Suppressor macrophage treated with lipopolysaccharide for 1 hour (primary cell): Measurements from ENCODE around the gene SLC4A2.

Source experiments
- DNase-seq, 3 donors: peaks; one replicate each; pipeline ENCODE4 v3.0.0-alpha.2; 2020 to 2022

SLC4A2 gene

DNA sequence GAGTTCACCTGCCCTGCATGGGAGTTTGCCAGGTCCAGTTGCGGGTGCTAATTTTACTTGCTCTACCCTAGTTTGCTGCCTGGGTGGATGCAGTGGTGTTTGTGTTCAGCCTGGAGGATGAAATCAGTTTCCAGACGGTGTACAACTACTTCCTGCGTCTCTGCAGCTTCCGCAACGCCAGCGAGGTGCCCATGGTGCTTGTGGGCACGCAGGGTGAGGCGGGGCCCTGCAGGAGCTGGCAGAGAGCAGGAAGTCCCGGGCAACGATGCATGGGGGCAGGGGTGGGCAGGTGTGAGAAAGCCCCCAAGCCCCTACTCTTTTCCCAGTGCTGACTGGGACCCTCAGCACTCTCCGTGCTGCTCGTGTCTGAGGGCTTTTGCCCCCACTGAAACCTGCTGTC is 58.2 kb downstream of the SLC4A2 start:
- DNase-seq, result no peak

DNA sequence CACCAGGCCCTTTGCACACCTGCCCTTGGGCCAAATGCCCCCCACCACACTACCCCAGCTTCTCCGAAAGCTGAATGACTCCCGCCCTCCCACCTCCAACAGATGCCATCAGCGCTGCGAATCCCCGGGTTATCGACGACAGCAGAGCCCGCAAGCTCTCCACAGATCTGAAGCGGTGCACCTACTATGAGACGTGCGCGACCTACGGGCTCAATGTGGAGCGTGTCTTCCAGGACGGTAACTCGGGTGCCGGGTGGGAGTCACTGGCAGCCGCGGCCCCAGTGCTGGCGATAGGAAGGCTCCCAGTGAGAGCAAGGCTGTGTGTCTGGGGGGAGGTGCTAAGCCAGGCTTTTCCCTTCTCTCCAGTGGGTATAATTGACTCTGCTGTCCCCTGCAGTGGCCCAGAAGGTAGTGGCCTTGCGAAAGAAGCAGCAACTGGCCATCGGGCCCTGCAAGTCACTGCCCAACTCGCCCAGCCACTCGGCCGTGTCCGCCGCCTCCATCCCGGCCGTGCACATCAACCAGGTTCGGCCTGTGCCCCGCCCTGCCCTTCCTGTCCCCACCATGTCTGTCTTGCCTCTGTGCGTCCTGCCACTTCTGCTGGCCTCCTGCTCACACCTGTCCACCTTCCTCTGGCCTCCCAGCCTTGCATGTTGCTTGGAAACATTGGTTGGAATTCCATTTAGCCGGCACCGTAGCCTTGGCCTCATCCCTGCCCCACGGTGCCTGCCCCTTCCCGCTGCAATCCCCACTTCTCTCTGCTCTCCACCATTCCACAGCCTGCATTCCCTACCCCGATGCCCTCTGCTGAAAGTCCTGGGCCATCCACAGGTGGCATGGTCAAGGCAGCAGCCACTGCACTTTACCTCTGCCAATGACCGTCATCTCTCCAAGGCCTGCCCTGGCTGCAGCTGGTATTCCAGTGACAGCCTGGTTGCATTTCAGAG is 59.0 kb downstream of the SLC4A2 start:
- no peak for DNase-seq

DNA sequence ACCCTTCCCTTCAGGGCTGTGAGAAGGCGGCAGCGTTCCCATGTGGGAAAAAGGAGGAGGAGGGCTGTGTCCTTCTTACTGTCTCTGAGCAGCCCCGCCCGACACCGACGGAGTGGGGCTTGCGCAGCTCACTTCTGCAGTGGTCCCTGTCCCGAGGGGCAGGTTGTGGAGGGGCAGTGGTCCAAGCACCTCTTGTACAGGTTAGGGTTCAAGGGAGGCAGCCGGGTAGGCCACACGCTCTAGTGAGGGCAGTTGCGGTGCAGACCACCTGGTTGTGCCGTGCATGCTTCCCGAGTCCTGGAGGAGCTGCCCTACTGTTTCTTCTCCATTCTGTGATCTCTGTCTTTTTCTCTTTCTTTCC is 59.6 kb downstream of the SLC4A2 start:
- no peak for DNase-seq

DNA sequence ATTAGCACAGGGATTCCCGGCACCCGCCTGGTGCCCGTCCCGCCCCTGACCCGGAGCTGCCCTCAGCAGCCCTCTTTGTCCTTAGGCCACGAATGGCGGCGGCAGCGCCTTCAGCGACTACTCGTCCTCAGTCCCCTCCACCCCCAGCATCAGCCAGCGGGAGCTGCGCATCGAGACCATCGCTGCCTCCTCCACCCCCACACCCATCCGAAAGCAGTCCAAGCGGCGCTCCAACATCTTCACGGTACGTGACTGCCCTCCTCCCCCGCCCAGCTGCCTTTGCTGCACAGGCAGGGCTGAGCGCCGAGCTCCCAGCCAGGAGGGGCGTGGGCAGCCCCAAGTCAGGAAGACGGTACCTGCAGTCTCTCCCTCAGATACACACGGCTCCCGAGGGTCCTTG is 60.5 kb downstream of the SLC4A2 start:
- no peak for DNase-seq

DNA sequence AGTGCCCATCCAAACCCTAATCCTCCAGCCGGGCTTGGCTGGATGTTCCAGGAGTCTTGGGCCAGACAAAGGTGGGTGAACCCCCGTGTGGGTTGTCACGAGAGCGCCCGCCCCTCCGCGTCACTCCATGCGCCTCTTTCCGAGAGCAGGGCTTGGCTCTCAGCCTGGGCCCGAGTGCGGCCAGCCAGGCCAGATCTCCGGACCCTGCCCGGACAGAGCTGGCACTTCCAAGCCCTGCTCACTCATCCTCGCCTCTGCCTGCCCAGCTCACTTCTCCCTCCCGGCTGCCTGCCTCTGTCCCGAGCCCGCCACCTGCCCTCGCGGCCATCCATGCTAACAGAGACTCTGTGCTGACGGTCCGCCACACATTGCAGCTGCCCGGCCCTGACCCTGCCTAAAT is 61.5 kb downstream of the SLC4A2 start:
- no peak for DNase-seq

DNA sequence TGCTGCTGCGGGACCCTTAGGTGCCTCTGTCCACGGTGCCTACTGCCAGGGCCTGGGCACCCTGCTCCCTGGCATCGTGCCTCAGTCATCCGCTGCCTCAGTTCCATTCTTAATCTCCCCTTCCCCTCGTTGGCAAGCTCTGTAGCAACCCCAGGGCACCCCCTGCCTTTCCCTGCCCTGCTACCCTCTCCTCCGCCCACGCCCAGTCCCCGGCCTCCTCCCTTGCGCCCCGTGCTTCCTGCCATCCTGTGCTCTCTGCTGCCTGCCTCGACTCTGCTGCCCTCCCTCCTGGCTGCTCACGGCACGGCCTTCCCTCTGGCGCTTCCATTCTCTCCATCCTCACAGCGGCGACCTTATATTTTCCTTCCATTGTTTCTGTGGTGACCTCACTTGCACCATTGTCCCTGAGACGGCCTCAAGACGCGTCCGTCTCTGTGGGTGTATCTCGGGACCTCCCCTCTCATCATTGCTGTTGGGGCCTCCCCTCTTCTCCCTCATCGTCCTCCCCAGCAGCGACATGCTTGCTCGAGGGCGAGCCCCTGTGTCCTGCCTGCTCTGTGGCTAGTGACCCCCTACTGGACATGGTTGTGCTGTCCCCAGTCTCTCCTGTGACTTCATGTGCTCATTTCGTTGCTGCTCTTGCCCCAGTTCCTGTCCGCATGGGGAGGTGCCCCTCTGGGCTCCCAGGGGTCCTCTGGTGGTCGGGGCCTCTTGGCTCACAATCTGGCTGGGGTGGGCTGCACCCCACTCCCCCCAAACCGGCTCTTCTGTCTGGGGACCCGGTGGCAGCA is 62.2 kb downstream of the SLC4A2 start:
- DNase-seq, result no peak

DNA sequence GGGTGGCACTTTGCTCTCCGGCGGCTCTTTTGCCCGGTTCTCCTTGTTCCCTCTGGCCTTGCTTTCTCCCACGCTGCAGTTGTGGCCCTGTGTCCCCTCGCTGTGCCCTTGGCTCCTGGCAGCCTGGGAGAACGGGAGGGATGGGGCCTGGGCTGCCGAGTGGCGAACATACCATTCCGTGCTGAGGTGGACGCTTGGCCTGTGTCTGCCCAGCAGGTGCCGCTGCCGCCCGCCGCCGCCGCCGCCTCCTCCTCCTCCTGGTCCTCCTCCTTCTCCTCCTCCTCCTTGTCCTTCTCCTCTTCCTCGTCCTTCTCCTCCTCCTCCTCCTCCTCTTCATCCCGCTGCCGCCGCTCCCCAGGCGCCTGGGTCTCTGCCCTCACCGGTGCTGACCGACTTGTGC is 62.9 kb downstream of the SLC4A2 start:
- DNase-seq, result no peak

DNA sequence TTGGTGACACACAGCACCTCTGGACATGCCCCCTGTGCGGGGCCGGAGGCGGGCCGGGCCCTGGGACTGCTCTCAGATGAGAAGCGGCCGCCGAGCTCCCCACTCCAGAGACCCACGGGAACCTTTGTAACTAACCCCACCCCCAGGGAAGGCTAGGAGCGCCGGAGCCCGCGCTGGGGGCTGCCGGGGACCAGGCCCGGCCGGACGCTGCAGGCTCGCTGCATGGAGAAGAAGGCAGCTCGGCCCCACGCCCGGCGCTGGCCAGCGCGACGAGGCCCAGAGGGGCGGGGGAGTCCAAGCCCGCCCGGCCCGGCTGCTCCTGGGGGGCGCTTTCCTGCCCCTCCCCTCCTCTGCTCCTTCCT is 63.4 kb downstream of the SLC4A2 start:
- no peak for DNase-seq

DNA sequence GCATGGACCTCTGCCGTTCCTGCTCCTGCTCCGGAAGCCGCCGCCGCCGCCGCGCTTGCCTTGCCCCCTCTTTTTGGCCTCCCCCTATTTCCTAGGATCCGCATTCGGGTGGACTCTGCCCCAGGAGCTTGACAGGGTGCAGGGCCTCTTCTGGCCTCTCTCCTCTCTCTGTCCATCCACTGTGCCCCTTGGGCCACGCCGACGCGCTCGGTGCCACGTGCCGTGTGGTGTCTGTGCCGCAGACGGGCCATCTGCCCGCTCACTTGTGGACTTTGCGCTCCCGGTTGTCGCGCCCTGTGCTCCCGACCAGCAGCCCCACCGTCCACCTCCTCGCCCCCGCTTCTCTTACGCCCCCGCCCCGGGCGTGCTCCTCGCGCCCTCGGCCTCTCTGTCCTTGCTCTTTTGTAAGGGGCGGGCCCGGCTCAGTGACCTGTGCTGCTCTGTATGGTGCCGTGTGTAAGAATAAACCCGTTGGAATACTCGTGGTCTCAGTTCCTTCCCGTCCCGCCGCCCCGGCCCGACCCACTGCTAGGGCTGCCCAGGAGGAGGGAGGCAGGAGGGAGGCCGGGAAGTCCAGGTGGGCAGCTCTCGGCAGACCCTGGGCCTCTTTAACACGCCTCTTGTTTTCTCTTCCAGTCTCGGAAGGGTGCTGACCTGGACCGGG is 63.9 kb downstream of the SLC4A2 start:
- DNase-seq, result no peak

DNA sequence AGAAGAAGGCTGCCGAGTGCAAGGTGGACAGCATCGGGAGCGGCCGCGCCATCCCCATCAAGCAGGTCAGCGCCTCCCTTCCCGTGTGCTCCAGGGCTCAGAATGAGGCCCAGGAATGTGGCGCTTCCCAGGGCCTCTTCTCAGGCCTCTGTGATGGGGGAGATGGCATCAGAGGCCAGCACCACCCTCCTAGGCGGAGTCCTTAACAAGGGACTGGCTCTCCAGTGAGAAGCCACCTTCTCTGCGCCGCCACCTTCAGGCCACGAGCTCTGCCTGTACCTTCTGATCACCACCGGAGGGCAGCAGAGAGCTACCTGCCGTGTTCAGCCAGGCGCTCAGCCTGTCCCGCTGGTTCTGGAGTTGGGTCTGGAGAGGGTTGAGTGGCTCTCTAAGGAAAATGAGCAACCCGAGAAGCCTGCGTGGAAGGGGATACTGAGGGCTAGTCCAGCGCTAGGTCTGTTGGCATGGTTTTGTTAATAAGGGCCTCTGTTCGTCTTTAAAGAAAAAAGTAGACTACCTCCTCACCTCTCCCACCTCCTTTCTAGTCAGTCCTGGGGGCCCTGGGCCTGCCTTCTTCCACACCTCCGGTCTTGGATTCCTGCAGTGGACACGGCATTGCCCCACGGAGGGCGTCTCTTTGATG is 64.6 kb downstream of the SLC4A2 start:
- DNase-seq, result peak; percentile 72 to 88 (median 81)

DNA sequence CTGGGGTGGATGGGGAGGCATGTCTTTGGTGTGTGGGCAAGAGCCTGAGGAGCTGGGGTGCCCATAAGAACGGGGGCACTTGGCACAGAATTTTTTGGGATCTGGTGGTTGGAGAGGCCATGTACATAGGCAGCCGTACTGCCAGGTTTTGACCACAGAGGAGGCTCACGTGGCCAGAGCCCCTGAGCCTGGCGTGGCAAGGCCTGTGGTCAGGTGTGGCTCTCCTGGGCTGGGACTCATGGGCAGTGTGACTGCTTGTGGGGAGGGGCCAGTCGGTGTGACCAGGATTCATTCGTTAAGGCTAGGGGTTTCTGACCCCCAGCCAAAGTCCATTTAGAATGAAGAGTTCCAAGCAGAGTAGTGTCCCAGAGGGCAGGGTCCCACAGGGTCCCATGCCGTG is 65.1 kb downstream of the SLC4A2 start:
- no peak for DNase-seq

DNA sequence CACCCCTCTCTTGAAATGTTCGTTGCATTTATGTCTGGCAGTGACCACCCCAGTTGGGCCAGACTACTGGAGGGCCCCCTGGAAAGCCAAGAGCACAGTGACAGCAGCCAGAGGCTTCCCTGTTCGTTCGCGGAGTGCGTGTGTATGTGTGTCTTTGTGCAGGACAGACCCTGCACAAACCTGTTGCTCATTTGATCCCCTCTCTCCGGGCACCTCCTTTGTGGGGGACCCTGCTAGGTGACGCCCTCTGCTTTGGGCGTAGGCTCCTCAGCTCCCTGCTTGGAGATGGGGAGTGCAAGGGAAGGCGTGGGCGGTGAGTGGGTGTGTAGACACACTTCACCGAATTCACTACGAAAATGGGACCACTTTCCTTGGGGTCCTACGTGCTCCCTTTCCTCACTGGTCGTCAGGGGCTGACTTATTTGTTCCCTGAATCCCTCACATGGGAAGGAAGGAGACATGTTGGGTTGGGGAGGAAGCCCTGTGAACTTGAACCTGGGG is 65.6 kb downstream of the SLC4A2 start:
- no peak for DNase-seq

DNA sequence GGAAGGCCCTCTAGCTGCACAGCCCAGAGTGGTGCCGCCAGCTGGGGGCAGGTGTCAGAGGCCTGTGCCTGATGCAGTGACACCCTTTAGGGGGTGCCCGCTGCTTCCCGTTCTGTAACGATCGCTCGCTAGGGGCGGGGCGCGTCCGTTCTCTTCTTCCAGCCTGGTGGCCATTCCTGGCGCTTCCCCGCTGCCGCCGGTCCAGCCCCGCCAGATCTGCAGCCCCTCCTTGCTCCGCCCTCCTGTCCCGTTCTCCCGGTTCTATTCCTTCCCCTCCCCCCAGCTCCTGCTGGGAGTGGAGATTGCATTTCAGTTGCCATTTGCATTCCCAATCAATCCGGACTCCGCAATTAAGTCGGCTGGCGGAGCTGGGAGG is 66.1 kb downstream of the SLC4A2 start:
- DNase-seq, result no peak

DNA sequence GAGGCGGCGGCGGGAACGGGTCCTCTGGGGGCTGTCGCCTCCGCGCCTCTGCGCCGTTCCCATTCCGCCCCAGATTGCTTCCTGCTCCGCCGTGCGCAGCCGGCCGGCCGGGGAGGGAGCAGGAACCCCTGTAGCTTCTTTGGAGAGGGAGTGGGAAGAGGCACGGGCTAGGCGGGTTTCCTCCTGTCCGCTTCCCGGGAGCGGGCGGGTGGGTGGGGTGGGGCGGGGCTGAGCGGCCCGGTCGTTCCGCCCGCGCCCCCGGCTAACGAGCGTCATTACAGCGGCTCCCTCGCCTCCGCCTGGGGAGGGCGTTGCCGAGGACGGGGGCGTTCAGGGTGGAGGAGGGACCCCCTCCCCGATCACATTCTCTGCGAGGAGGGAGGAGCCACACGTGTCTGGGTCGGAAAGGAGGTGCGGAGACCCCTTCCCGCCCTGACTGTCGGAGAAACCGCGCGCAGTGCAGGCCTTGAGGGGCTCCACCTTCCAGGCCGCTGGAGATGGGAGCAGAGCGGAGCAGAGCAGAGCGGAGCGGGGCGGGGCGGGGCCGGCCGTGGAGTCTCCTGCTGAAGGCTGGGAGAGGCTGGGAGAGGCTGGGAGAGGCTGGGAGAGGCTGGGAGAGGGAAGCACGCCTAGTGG is 66.6 kb downstream of the SLC4A2 start:
- DNase-seq, result no peak
